Esophagus muscularis mucosa (tissue), 4 donors: ENCODE results near the gene FOXQ1. TPM values are rescaled to one million over a fixed set of nuclear protein-coding genes. Genes with fewer than 3 reads are reported as not detected.

Source experiments
- DNase-seq: peaks from one replicate; pipeline ENCODE4 v3.0.0-alpha.2; 2017; ENCODE audit errors: extremely low spot score
- H3K27ac ChIP-seq, 4 donors: fragments of 200-600 bp; sonication (generic); replicated peaks in 1 of 4; 1 replicate in 3 of 4; 2 replicates in 1 of 4; pipeline ENCODE4 v1.5.1; 2016 to 2019; ENCODE audit warnings: mild to moderate bottlenecking in 1 of 4
- H3K27me3 ChIP-seq, 4 donors: fragments of 200-600 bp; sonication (generic); one replicate each; pipeline versions ENCODE4 v1.5.1 to v1.6.0; 2016 to 2019
- H3K36me3 ChIP-seq, 4 donors: fragments of 200-600 bp; sonication (generic); one replicate each; pipeline ENCODE4 v1.5.1; 2016 to 2019
- H3K4me1 ChIP-seq, 4 donors: fragments of 200-600 bp; sonication (generic); one replicate each; pipeline ENCODE4 v1.5.1; 2016 to 2019
- H3K4me3 ChIP-seq, 4 donors: fragments of 200-600 bp; sonication (generic); 1 replicate in 2 of 4; 2 replicates in 2 of 4; pipeline ENCODE4 v1.5.1; 2016 to 2019; ENCODE audit warnings: mild to moderate bottlenecking in 4 of 4, moderate library complexity in 1 of 4
- H3K9me3 ChIP-seq, 4 donors: fragments of 200-600 bp; sonication (generic); 1 replicate in 3 of 4; 2 replicates in 1 of 4; pipeline ENCODE4 v1.5.1; 2016 to 2019
- CTCF ChIP-seq, 3 experiments: fragments of 200-600 bp in 2 of 3; fragments of 450-650 bp in 1 of 3; sonication (generic) in 2 of 3; IDR thresholded peaks; one replicate each; pipeline ENCODE4 v1.5.1; 2017 to 2019; ENCODE audit warnings: antibody characterized with exemption in 3 of 3, mild to moderate bottlenecking in 2 of 3, moderate library complexity in 1 of 3
- EP300 ChIP-seq: sonication (generic); formaldehyde crosslinking; IDR thresholded peaks from one replicate; pipeline ENCODE4 v1.6.1; 2017; ENCODE audit warnings: antibody characterized with exemption
- POLR2A ChIP-seq: fragments of 450-650 bp; IDR thresholded peaks from one replicate; pipeline ENCODE4 v1.6.1; 2017; ENCODE audit warnings: antibody characterized with exemption, moderate library complexity, mild to moderate bottlenecking, low read depth
- POLR2AphosphoS5 ChIP-seq, 2 donors: sonication (generic); formaldehyde crosslinking; IDR thresholded peaks; one replicate each; pipeline ENCODE4 v1.6.1; 2017; ENCODE audit warnings: antibody characterized with exemption in 2 of 2
- WGBS: methylation state at CpG from one replicate; pipeline ENCODE4 v1.1.5; 2018; 5-methylcytosine and 5-hydroxymethylcytosine counted together
- intact Hi-C: fragments of 100-400 bp; cut with DNase I; formaldehyde crosslinking; loops from one replicate; pipeline ENCODE4 v1.15.1; 2023
- total RNA-seq, 4 donors: library from RNA; depleted of rRNA; stranded (reverse); fragments of >200 nt; gene quantifications; one replicate each; pipeline versions ENCODE4 v1.1.0 to v1.2.1, GENCODE V29; 2016

FOXQ1 gene
- total RNA-seq, 4 donors from 2014 or later: 2.5 to 4.4 (median 2.9) TPM

- Histone ChIP-seq H3K4me1 (peaks cover 4 to 40% (median 38%) of the 10 kb centered on the region in 4 donors), H3K27me3 (no peaks in the 10 kb centered on the region), H3K27ac (peak overlapping the region; percentile 71 to 84 (median 75)), H3K9me3 (no peaks in the 10 kb centered on the region), H3K4me3 (no peak overlapping the region), H3K36me3 (no peaks in the 10 kb centered on the region)
- WGBS: 69% methylated on average over 4 of the region's 4 CpGs
- intact Hi-C loops: no loop called here
- TF ChIP-seq EP300: no peak
- TF ChIP-seq POLR2A: no peak
- no peak for TF ChIP-seq POLR2AphosphoS5 (IDR thresholded peaks at IDR 0.05)
- no peak for TF ChIP-seq CTCF (IDR thresholded peaks at IDR 0.05)
- no peak for DNase-seq
Observed at GRCh38 chr6:1363298-1363697, 51.4 kb downstream of the FOXQ1 start.

DNA sequence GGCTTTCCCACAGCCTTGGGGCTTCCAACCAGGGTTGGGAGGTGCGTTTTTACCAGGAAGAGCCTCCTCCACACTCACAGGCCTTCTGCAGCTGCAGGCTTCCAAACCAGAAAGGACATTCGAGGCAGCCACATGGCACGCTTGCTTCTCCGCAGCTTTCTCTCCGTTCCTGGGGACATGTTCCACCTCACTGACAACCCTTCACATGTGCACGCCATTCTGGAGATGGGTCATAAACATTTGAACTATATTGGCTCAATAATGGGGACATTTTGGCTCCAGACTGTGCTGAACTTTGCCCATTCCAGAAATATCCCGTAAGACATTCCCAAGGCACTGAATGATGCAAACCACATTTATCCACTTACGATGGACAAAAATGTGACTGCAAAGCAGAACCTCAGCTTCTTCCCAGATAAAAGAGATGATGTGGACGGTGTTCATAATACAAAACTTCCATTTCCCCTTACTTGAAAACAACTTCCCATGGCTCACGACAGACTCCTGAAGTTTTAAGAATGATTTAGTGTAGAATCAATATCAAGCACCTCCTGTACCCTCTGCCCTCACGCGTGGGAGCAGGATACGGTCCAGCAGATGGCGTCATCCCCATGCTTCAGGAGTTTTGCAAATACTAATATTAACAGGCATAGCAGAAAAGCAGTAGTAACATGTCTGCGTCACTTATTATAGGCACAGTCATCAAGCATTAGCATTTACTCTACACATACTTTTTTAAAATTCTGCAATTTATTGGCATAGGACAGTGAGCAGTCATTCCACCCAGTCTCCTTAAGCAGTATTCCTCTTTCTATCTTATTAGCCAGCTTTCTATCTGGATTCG lies 52.1 kb downstream of the FOXQ1 start:
- no peak for DNase-seq
- peak overlapping the region in 1 of 4 donors; percentile 4 for H3K4me3 ChIP-seq
- H3K27ac ChIP-seq: peak overlapping the region; percentile 71 to 84 (median 75)
- WGBS: 42% methylated on average over 16 of the region's 16 CpGs
- intact Hi-C loops: no loop called here
- H3K4me1 ChIP-seq: peaks cover 4 to 40% (median 38%) of the 10 kb centered on the region in 4 donors
- TF ChIP-seq EP300 (peak; percentile 33), POLR2AphosphoS5 (IDR thresholded peaks at IDR 0.05) (peak; percentile 60 to 62), CTCF (IDR thresholded peaks at IDR 0.05) (peak; percentile 26 to 43 (median 33)), POLR2A (no peak)
- H3K27me3 ChIP-seq: no peaks in the 10 kb centered on the region
- no peaks in the 10 kb centered on the region for H3K9me3 ChIP-seq
- no peaks in the 10 kb centered on the region for H3K36me3 ChIP-seq

Other genes with a start within 250 kb of the FOXQ1 start
- 100 to 1,000 TPM in 3 of 4 donors, 10 to 100 TPM in 1; 66.6 to 170 (median 120) TPM for gene FOXF2, start 77.5 kb downstream of the FOXQ1 start, total RNA-seq